Lower leg skin (tissue), 4 donors: ENCODE measurements around the gene OSMR. TPM values are rescaled to one million over a fixed set of nuclear protein-coding genes. Genes with fewer than 3 reads are reported as not detected.

Experiments
- DNase-seq, 2 donors: peaks; one replicate each; pipeline ENCODE4 v3.0.0-alpha.2; 2019; ENCODE audit warnings: low spot score in 2 of 2
- H3K4me3 ChIP-seq: fragments of 200-600 bp; sonication (generic); 2 replicates; pipeline ENCODE4 v1.5.1; 2017; ENCODE audit warnings: mild to moderate bottlenecking, low read depth; ENCODE audit not compliant: poor library complexity, severe bottlenecking
- POLR2A ChIP-seq, 2 donors: fragments of 450-650 bp; IDR thresholded peaks; one replicate each; pipeline ENCODE4 v1.6.1; 2016 to 2017; ENCODE audit warnings: antibody characterized with exemption in 2 of 2, mild to moderate bottlenecking in 1 of 2, moderate library complexity in 1 of 2
- WGBS, 2 donors: methylation state at CpG; one replicate each; pipeline ENCODE4 v1.1.5; 2018; 5-methylcytosine and 5-hydroxymethylcytosine counted together
- intact Hi-C: fragments of 100-400 bp; cut with DNase I; formaldehyde crosslinking; loops from one replicate; pipeline ENCODE4 v1.15.0; 2023; ENCODE audit warnings: low total_unique reads
- total RNA-seq, 4 donors: library from RNA; depleted of rRNA; stranded (reverse); fragments of >200 nt; gene quantifications; one replicate each; pipeline ENCODE4 v1.1.0, GENCODE V29; 2016
- TF ChIP-seq, protein P1 (sequence below), 3 donors: fragments of 450-650 bp; IDR thresholded peaks; one replicate each; pipeline ENCODE4 v1.5.1; 2016; ENCODE audit warnings: antibody characterized with exemption in 3 of 3, mild to moderate bottlenecking in 3 of 3, moderate library complexity in 2 of 3

OSMR gene
- total RNA-seq, 4 donors from 2014 or later = 13.7 to 28.1 (median 22.0) TPM

DNA sequence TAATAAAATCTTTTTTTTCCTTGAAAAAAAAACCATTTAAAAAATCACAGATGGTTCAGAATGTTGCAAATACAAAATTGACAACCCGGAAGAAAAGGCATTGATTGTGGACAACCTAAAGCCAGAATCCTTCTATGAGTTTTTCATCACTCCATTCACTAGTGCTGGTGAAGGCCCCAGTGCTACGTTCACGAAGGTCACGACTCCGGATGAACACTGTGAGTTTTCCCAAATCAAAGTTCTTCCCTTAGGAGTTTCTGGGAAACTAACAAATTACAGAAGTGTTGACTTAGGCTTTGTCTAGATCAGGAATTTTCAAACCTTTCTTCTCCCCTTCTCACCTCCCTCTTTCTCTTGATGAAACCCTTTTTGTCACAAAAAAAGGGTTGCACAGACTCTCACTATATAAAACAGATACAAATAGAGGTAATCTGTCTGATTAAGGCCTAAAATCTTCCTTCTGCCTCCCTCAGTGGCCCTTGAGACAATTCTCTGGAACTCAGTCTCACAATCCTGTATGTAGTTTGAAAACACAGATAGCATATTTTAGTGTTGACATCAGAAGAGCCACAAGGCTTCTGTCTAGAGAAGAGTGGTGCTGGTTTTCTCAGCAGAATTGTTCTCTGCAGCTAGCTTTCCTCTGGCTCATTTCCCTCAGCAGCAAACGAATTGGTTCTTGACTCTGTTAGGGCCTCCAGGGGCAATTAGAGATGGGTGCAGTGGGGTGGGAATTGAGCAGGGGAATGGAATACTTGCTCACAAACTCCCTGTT lies 79.5 kb downstream of the OSMR start:
- no peak for DNase-seq
- WGBS, 2 donors = 76 to 86% methylated on average over 6 of the region's 6 CpGs
- H3K4me3 ChIP-seq = no peak overlapping the region
- TF ChIP-seq, protein P1, sequence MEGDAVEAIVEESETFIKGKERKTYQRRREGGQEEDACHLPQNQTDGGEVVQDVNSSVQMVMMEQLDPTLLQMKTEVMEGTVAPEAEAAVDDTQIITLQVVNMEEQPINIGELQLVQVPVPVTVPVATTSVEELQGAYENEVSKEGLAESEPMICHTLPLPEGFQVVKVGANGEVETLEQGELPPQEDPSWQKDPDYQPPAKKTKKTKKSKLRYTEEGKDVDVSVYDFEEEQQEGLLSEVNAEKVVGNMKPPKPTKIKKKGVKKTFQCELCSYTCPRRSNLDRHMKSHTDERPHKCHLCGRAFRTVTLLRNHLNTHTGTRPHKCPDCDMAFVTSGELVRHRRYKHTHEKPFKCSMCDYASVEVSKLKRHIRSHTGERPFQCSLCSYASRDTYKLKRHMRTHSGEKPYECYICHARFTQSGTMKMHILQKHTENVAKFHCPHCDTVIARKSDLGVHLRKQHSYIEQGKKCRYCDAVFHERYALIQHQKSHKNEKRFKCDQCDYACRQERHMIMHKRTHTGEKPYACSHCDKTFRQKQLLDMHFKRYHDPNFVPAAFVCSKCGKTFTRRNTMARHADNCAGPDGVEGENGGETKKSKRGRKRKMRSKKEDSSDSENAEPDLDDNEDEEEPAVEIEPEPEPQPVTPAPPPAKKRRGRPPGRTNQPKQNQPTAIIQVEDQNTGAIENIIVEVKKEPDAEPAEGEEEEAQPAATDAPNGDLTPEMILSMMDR (IDR thresholded peaks at IDR 0.05) = no peak
- TF ChIP-seq POLR2A (IDR thresholded peaks at IDR 0.05) = no peak
- intact Hi-C loops = loop anchor here (10.0 kb wide), 1 partner anchor 491 kb away; no protein-coding TSS in a partner anchor

DNA sequence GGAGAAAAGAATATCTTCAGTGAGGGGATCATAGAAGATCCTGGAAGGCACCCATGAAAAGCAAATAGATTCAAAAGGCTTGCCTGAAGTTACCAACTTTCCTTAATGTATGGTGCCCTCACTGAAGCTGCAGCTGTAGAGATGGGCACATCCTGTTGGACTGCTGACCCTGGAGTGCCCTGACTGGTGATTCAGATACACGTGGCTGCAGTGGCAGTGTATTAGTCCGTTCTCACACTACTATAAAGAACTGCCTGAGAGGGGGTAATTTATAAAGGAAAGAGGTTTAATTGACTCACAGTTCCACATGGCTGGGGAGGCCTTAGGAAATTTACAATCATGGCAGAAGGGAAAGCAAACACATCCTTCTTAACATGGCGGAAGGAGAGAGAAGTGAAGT lies 80.3 kb downstream of the OSMR start:
- intact Hi-C loops = loop anchor here (10.0 kb wide), 1 partner anchor 491 kb away; no protein-coding TSS in a partner anchor
- no peak overlapping the region for H3K4me3 ChIP-seq
- no peak for TF ChIP-seq POLR2A (IDR thresholded peaks at IDR 0.05)
- TF ChIP-seq, protein P1 (IDR thresholded peaks at IDR 0.05) = no peak
- 88 to 95% methylated on average over 3 of the region's 3 CpGs for WGBS, 2 donors
- no peak for DNase-seq

DNA sequence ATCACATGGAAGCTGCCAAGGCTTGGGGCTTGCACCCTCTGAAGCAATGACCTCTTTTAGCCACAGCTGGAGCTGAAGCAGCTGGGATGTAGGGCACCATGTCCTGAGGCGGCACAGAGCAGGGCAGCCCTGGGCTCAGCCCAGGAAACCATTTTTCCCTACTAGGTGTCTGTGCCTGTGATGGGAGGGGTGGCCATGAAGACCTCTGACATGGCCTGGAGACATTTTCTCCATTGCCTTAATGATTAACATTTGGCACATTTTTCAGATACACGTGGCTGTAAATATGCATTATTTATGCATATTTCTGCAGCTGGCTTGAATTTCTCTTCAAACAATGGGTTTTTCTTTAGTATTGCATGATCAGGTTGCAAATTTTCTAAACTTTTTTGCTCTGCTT lies 81.7 kb downstream of the OSMR start:
- intact Hi-C loops = loop anchor here (10.0 kb wide), 1 partner anchor 493 kb away; no protein-coding TSS in a partner anchor

DNA sequence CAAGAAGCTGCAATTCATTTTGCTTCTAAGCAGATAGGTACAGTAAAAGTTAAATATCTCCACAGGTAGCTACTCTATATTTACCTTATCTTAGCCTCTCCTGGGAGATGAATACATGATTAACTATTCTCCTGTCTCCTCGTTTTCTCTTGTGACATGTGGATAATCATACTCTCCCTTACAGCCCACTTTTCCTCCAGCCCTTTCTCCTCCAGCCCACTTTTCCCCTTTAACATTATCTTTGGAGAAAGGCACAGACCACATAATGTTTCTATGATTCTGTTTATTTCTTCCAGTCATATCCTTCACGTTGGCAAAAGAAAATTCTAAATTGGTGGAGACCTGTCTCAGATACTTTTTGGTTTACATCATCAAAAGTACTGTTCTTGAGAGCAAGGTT lies 84.0 kb downstream of the OSMR start:
- 64% methylated on average over 2 of the region's 2 CpGs for WGBS, 2 donors
- intact Hi-C loops = loop anchor here (10.0 kb wide), 1 partner anchor 495 kb away; no protein-coding TSS in a partner anchor
- no peak for TF ChIP-seq POLR2A (IDR thresholded peaks at IDR 0.05)
- TF ChIP-seq, protein P1 (IDR thresholded peaks at IDR 0.05) = no peak
- H3K4me3 ChIP-seq = no peak overlapping the region
- DNase-seq = no peak

More for the DNA sequence above, 81.7 kb downstream of the OSMR start:
- no peak for TF ChIP-seq POLR2A (IDR thresholded peaks at IDR 0.05)
- TF ChIP-seq, protein P1 (IDR thresholded peaks at IDR 0.05) = no peak
- DNase-seq = no peak
- no peak overlapping the region for H3K4me3 ChIP-seq
- 75 to 76% methylated on average over 2 of the region's 2 CpGs for WGBS, 2 donors

DNA sequence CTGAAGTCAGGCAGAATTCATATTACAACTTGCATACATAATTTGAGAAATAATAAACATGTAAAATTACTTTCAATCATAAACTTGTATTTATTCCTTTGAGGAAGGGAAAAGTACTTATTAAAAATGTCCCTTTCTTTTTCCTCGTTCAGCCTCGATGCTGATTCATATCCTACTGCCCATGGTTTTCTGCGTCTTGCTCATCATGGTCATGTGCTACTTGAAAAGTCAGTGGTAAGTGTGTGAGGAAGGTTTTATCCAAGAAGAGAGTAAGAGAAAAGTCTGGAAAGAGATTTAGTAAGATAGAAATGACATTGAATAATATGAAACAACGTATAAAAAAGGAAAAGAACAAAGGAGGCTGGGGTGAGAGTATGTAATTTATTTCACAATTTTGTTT lies 85.9 kb downstream of the OSMR start:
- WGBS, 2 donors = 89% methylated on average over 4 of the region's 4 CpGs
- no peak for DNase-seq
- H3K4me3 ChIP-seq = no peak overlapping the region
- TF ChIP-seq POLR2A (IDR thresholded peaks at IDR 0.05) = no peak
- TF ChIP-seq, protein P1 (IDR thresholded peaks at IDR 0.05) = no peak
- intact Hi-C loops = no loop called here
